Kidney (tissue), 14 donors: ENCODE results near the gene SCARB2. TPM values are rescaled to one million over a fixed set of nuclear protein-coding genes. Genes with fewer than 3 reads are reported as not detected.
A peak's percentile ranks its signal among the peaks of the same experiment; 100 is the strongest.

ENCODE experiments used
- DNase-seq, 5 donors: peaks; one replicate each; pipeline ENCODE4 v3.0.0-alpha.2; 2013 to 2020
- FAIRE-seq: peaks from 2 replicates; lab custom pipeline; 2012; peaks lifted over from hg19 to GRCh38; lab: Jason Lieb, UNC
- H3K27ac ChIP-seq, 2 donors: one replicate each; pipeline ENCODE4 v1.7.0; 2013; ENCODE audit warnings: low read depth in 2 of 2, low read length in 2 of 2, inconsistent platforms in 1 of 2
- H3K27me3 ChIP-seq: one replicate; pipeline ENCODE4 v1.7.1; 2013; ENCODE audit warnings: low read length, inconsistent platforms; ENCODE audit not compliant: control insufficient read depth, insufficient read depth
- H3K36me3 ChIP-seq, 3 donors: one replicate each; pipeline versions ENCODE4 v1.7.0 to v1.7.1; 2013; ENCODE audit warnings: low read length in 3 of 3, control low read depth in 1 of 3, inconsistent platforms in 1 of 3; ENCODE audit not compliant: insufficient read depth in 3 of 3, control insufficient read depth in 2 of 3
- H3K4me1 ChIP-seq, 3 donors: one replicate each; pipeline versions ENCODE4 v1.7.0 to v1.7.1; 2013; ENCODE audit warnings: low read length in 3 of 3, inconsistent platforms in 1 of 3, low read depth in 1 of 3; ENCODE audit not compliant: control insufficient read depth in 2 of 3, insufficient read depth in 2 of 3
- H3K4me3 ChIP-seq, 3 donors: one replicate each; pipeline versions ENCODE4 v1.7.0 to v1.8.1; 2013; ENCODE audit warnings: low read length in 3 of 3, control low read depth in 1 of 3, inconsistent platforms in 1 of 3
- H3K9ac ChIP-seq, 3 donors: one replicate each; pipeline versions ENCODE4 v1.7.0 to v1.7.1; 2013; ENCODE audit warnings: low read length in 3 of 3, control low read depth in 1 of 3, inconsistent platforms in 1 of 3
- H3K9me3 ChIP-seq, 3 donors: one replicate each; pipeline versions ENCODE4 v1.7.0 to v1.7.1; 2013; ENCODE audit warnings: low read length in 3 of 3, control low read depth in 1 of 3, inconsistent platforms in 1 of 3; ENCODE audit not compliant: control insufficient read depth in 2 of 3, insufficient read depth in 1 of 3
- intact Hi-C: fragments of 100-400 bp; cut with DNase I; formaldehyde crosslinking; loops from one replicate; pipeline ENCODE4 v1.11.1; 2022
- polyA plus RNA-seq: library from polyadenylated mRNA; stranded (reverse); fragments of 350-450 nt; fragmentation: Illumina TruSeq; extraction: RNeasy Lipid Tissue Mini Kit (QIAGEN cat#74804); gene quantifications from one replicate; pipeline ENCODE4 v1.2.3, GENCODE V29; 2014; ENCODE audit warnings: low read depth, low replicate concordance; ENCODE audit not compliant: insufficient read depth
- total RNA-seq: library from RNA; stranded (reverse); fragmentation: NEBNext Ultra II Directional; extraction: Animal tissue kit (Norgen Biotek cat#: 25700); gene quantifications from one replicate; pipeline ENCODE4 v1.2.1, GENCODE V29; 2021
- TF ChIP-seq, protein P1 (sequence below): IDR thresholded peaks from 3 replicates; pipeline ENCODE4 v1.5.1; 2012; ENCODE audit warnings: mild to moderate bottlenecking, moderate library complexity, borderline replicate concordance; ENCODE audit not compliant: insufficient read depth; ENCODE audit errors: extremely low read depth
- donor health status: control.
- donor health status: control.
- donor health status: control.
- donor health status: control.
- donor health status: control.
- donor health status: DM: yes; HTN: yes; CAD: no.
- donor health status: Normal renal cell carcinoma (clear cell type).

The SCARB2 gene
- total and polyA plus RNA-seq, 2 donors from 2014 or later = 75.5 to 151 TPM

DNA sequence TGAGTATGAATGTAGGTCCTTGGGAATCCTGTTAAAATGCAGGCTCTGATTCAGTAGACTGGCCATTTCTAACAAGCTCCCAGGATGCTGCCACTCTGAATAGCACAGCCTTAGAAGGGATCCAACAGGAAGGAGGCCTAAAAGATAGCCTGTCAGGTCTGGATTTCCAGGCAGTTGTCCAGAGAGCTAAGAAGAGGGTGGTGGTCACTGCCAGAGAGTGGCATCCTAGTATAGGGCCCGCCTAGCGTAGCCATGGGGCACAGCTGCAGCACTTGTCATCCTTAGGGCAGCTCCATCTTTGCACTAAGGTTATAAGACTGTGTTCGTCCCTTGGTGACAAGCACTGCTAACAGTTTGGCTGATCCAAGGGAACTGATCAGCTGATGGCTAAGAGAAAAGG is 44.9 kb downstream of the SCARB2 start:
- intact Hi-C loops = no loop called here
- TF ChIP-seq, protein P1, sequence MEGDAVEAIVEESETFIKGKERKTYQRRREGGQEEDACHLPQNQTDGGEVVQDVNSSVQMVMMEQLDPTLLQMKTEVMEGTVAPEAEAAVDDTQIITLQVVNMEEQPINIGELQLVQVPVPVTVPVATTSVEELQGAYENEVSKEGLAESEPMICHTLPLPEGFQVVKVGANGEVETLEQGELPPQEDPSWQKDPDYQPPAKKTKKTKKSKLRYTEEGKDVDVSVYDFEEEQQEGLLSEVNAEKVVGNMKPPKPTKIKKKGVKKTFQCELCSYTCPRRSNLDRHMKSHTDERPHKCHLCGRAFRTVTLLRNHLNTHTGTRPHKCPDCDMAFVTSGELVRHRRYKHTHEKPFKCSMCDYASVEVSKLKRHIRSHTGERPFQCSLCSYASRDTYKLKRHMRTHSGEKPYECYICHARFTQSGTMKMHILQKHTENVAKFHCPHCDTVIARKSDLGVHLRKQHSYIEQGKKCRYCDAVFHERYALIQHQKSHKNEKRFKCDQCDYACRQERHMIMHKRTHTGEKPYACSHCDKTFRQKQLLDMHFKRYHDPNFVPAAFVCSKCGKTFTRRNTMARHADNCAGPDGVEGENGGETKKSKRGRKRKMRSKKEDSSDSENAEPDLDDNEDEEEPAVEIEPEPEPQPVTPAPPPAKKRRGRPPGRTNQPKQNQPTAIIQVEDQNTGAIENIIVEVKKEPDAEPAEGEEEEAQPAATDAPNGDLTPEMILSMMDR = no peak
- FAIRE-seq = no peak

GRCh38 chr4:76166480-76166879 is 47.1 kb downstream of the SCARB2 start:
- Histone ChIP-seq H3K4me1 (no peaks in the 10 kb centered on the region), H3K27me3 (no peaks in the 10 kb centered on the region), H3K9ac (no peak overlapping the region), H3K4me3 (no peak overlapping the region), H3K27ac (no peak overlapping the region), H3K9me3 (no peaks in the 10 kb centered on the region), H3K36me3 (peaks cover 12 to 41% (median 28%) of the 10 kb centered on the region in 3 donors)
- TF ChIP-seq, protein P1 = no peak
- FAIRE-seq (no peak), DNase-seq (no peak)
- intact Hi-C loops = no loop called here

More for the DNA sequence above, 44.9 kb downstream of the SCARB2 start:
- H3K9me3 ChIP-seq = no peaks in the 10 kb centered on the region
- no peak for DNase-seq
- no peak overlapping the region for H3K9ac ChIP-seq
- H3K4me1 ChIP-seq = no peaks in the 10 kb centered on the region
- H3K36me3 ChIP-seq = peaks cover 7 to 30% (median 27%) of the 10 kb centered on the region in 3 donors
- no peaks in the 10 kb centered on the region for H3K27me3 ChIP-seq
- no peak overlapping the region for H3K27ac ChIP-seq
- H3K4me3 ChIP-seq = no peak overlapping the region

- intact Hi-C loops = no loop called here
- Histone ChIP-seq H3K9ac (no peak overlapping the region), H3K9me3 (no peaks in the 10 kb centered on the region), H3K27ac (no peak overlapping the region), H3K4me3 (no peak overlapping the region), H3K27me3 (no peaks in the 10 kb centered on the region), H3K36me3 (peaks cover 6 to 32% (median 12%) of the 10 kb centered on the region in 3 donors), H3K4me1 (peaks cover 0 to 2% (median 0%) of the 10 kb centered on the region in 3 donors)
- no peak for DNase-seq
- no peak for FAIRE-seq
- TF ChIP-seq, protein P1 = no peak
Measured at GRCh38 chr4:76160355-76160754, 53.3 kb downstream of the SCARB2 start.

- no peaks in the 10 kb centered on the region for H3K27me3 ChIP-seq
- TF ChIP-seq, protein P1 = no peak
- H3K9ac ChIP-seq = no peak overlapping the region
- peaks cover 0 to 7% (median 5%) of the 10 kb centered on the region in 3 donors for H3K36me3 ChIP-seq
- H3K9me3 ChIP-seq = no peaks in the 10 kb centered on the region
- intact Hi-C loops = no loop called here
- peak in 2 of 5 donors; percentile 5 to 15 for DNase-seq
- no peak for FAIRE-seq
- H3K4me3 ChIP-seq = no peak overlapping the region
- no peak overlapping the region for H3K27ac ChIP-seq
- peaks cover 0 to 2% (median 0%) of the 10 kb centered on the region in 3 donors for H3K4me1 ChIP-seq
Measured at GRCh38 chr4:76156635-76157034, 57.0 kb downstream of the SCARB2 start.
